T-cell (primary cell): ENCODE measurements around the gene EPN2. TPM values are rescaled to one million over a fixed set of nuclear protein-coding genes. Genes with fewer than 3 reads are reported as not detected.

Experiments
- ATAC-seq, 4 experiments: fragments of 200-7000 bp in 3 of 4; fragments of 150-1000 bp in 1 of 4; cut with Tn5 transposase; replicated peaks in 1 of 4; 1 replicate in 3 of 4; 2 replicates in 1 of 4; pipeline ENCODE4 v1.10.0; 2021; ENCODE audit warnings: moderate library complexity in 3 of 4, mild to moderate bottlenecking in 2 of 4, moderate number of reproducible peaks in 1 of 4
- CTCF ChIA-PET, 2 donors: fragments of 300-600 bp; sonication (Branson Sonifier 250); formaldehyde crosslinking; loops; one replicate each; lab custom pipeline; 2022; ENCODE audit warnings: antibody characterized with exemption in 2 of 2; lab: Charles Lee
- POLR2A ChIA-PET, 2 donors: fragments of 300-600 bp; sonication (Branson Sonifier 250); formaldehyde crosslinking; loops; one replicate each; lab custom pipeline; 2022; ENCODE audit warnings: antibody characterized with exemption in 2 of 2; lab: Charles Lee
- DNase-seq, 35 experiments: peaks; one replicate each; pipeline versions ENCODE4 v3.0.0 to v3.0.0-alpha.2; 2013 to 2023
- H3K27ac ChIP-seq: one replicate; pipeline ENCODE4 v1.5.1; 2013; ENCODE audit warnings: low read length
- H3K27me3 ChIP-seq, 2 experiments: replicated peaks in 1 of 2; 1 replicate in 1 of 2; 2 replicates in 1 of 2; pipeline versions ENCODE4 v1.6.1 to v1.7.0; 2013; ENCODE audit warnings: low read length in 1 of 2, mixed read lengths in 1 of 2; ENCODE audit not compliant: control insufficient read depth in 2 of 2, insufficient read depth in 2 of 2; ENCODE audit errors: extremely low read depth in 1 of 2
- H3K36me3 ChIP-seq, 2 donors: 1 replicate in 1 of 2; 2 replicates in 1 of 2; pipeline versions ENCODE4 v1.6.1 to v1.7.0; 2013; ENCODE audit warnings: low read length in 1 of 2; ENCODE audit not compliant: control insufficient read depth in 2 of 2, insufficient read depth in 1 of 2; ENCODE audit errors: extremely low read depth in 1 of 2
- H3K4me1 ChIP-seq, 2 experiments: 1 replicate in 1 of 2; 2 replicates in 1 of 2; pipeline versions ENCODE4 v1.6.1 to v1.7.0; 2013; ENCODE audit warnings: low read length in 2 of 2, mixed read lengths in 1 of 2; ENCODE audit not compliant: insufficient read depth in 2 of 2, control insufficient read depth in 1 of 2; ENCODE audit errors: extremely low read depth in 1 of 2
- H3K4me3 ChIP-seq, 2 donors: 1 replicate in 1 of 2; 2 replicates in 1 of 2; pipeline versions ENCODE4 v1.5.1 to v1.7.0; 2013; ENCODE audit warnings: mild to moderate bottlenecking in 2 of 2, low read length in 1 of 2, moderate library complexity in 1 of 2; ENCODE audit not compliant: control insufficient read depth in 1 of 2; ENCODE audit errors: extremely low read depth in 1 of 2
- H3K9me3 ChIP-seq: 2 replicates; pipeline ENCODE4 v1.7.0; 2013
- H3K27ac Mint-ChIP-seq, 2 donors: one replicate each; pipeline ENCODE4 v1.8.0; 2020 to 2021; ENCODE audit warnings: mild to moderate bottlenecking in 2 of 2, mixed read lengths in 2 of 2
- H3K27me3 Mint-ChIP-seq, 2 donors: one replicate each; pipeline ENCODE4 v1.8.0; 2021 to 2022; ENCODE audit warnings: mixed read lengths in 2 of 2
- H3K36me3 Mint-ChIP-seq: one replicate; pipeline ENCODE4 v1.8.0; 2021; ENCODE audit warnings: mixed read lengths
- H3K4me1 Mint-ChIP-seq, 3 donors: one replicate each; pipeline ENCODE4 v1.8.0; 2020 to 2022; ENCODE audit warnings: mixed read lengths in 3 of 3, mild to moderate bottlenecking in 1 of 3
- H3K4me3 Mint-ChIP-seq, 3 donors: one replicate each; pipeline ENCODE4 v1.8.0; 2020 to 2022; ENCODE audit warnings: mild to moderate bottlenecking in 3 of 3, mixed read lengths in 3 of 3, moderate library complexity in 3 of 3
- H3K9me3 Mint-ChIP-seq, 3 donors: one replicate each; pipeline ENCODE4 v1.8.0; 2020 to 2022; ENCODE audit warnings: mixed read lengths in 3 of 3
- WGBS: methylation state at CpG from one replicate; pipeline ENCODE4 v1.1.5; 2013; ENCODE audit warnings: missing lambda C conversion rate; ENCODE audit not compliant: insufficient coverage; 5-methylcytosine and 5-hydroxymethylcytosine counted together
- total RNA-seq, 35 experiments: library from RNA in 6 of 35; stranded (reverse) in 6 of 35; fragments of 120-200 nt in 1 of 35; gene quantifications; one replicate each; pipeline versions ENCODE4 v1.2.1 to v1.2.4 and lab custom pipeline; 2013 to 2026

Gene EPN2
- total RNA-seq, 5 donors from 2014 or later (not counting 1 experiment from before 2014, with no cell fraction given), result 5.5 to 9.8 (median 8.4) TPM

DNA sequence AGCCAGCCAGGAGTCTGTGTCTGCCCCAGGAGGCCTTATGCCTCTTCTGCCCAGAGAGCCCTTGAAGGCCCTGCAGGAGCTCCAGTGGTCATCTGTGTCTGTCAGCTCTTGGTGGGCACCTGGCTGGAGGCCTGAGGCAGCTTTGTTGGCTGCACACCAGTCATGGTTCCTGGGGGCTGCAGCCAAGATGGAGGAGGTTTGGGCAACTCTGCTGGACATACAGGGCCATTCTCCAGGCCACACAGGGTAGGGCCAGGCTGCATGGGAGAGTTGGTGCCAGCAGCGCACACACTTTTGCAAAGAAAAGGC, 95.9 kb downstream of the EPN2 start:
- peaks cover 4 to 7% of the 10 kb centered on the region in 2 donors for H3K27me3 Mint-ChIP-seq
- ChIA-PET CTCF (no interaction called here), POLR2A (no interaction called here)

DNA sequence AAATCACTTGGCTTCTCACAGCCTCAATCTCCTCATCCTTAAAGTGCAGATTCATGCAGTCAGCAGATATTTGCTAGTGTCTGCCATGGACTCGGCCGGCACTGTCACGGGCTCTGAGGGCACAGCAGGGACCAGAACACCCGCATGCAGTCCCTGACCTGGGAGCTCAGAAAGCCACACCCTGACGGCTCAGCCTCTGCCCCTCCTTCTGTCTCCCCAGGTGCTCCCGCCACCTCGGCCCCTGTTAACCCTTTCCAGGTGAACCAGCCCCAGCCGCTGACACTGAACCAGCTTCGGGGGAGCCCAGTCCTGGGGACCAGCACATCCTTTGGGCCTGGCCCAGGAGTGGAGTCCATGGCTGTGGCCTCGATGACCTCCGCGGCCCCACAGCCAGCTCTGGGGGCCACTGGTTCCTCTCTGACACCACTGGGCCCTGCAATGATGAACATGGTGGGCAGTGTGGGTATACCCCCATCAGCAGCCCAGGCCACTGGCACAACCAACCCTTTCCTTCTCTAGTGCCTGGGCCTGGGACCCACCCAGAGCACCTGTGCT, 96.6 kb downstream of the EPN2 start:
- Histone ChIP-seq H3K27ac (no peak overlapping the region), H3K36me3 (no peaks in the 10 kb centered on the region), H3K27me3 (peaks cover 0 to 48% of the 10 kb centered on the region in 2 experiments), H3K4me3 (no peak overlapping the region), H3K4me1 (peaks cover 0 to 3% of the 10 kb centered on the region in 2 experiments), H3K9me3 (no peaks in the 10 kb centered on the region)
- 78% methylated on average over 7 of the region's 12 CpGs for WGBS
- H3K27ac Mint-ChIP-seq, result no peak overlapping the region
- H3K9me3 Mint-ChIP-seq, result no peaks in the 10 kb centered on the region
- no peaks in the 10 kb centered on the region for H3K4me1 Mint-ChIP-seq
- no peaks in the 10 kb centered on the region for H3K36me3 Mint-ChIP-seq
- peaks cover 4 to 7% of the 10 kb centered on the region in 2 donors for H3K27me3 Mint-ChIP-seq
- DNase-seq (peak in 1 of 35 experiments; percentile 13), ATAC-seq (no peak)
- no peak overlapping the region for H3K4me3 Mint-ChIP-seq
- POLR2A ChIA-PET, result no interaction called here
- CTCF ChIA-PET, result interaction anchor here in 1 of 2 donors (0.6 kb wide), 1 partner anchor 17 kb away, joined by 3 read pairs; no protein-coding TSS in a partner anchor

More for the DNA sequence above, 95.9 kb downstream of the EPN2 start:
- ATAC-seq (no peak), DNase-seq (peak in 1 of 35 experiments; percentile 17)
- no peaks in the 10 kb centered on the region for H3K9me3 Mint-ChIP-seq
- H3K27ac ChIP-seq, result no peak overlapping the region
- peaks cover 0 to 45% of the 10 kb centered on the region in 2 experiments for H3K27me3 ChIP-seq
- no peaks in the 10 kb centered on the region for H3K36me3 ChIP-seq
- WGBS, result 100% methylated on average over 1 of the region's 1 CpG
- H3K9me3 ChIP-seq, result no peaks in the 10 kb centered on the region
- peaks cover 0 to 3% of the 10 kb centered on the region in 2 experiments for H3K4me1 ChIP-seq
- no peaks in the 10 kb centered on the region for H3K36me3 Mint-ChIP-seq
- H3K4me3 ChIP-seq, result no peak overlapping the region
- no peak overlapping the region for H3K4me3 Mint-ChIP-seq
- H3K4me1 Mint-ChIP-seq, result no peaks in the 10 kb centered on the region
- no peak overlapping the region for H3K27ac Mint-ChIP-seq

DNA sequence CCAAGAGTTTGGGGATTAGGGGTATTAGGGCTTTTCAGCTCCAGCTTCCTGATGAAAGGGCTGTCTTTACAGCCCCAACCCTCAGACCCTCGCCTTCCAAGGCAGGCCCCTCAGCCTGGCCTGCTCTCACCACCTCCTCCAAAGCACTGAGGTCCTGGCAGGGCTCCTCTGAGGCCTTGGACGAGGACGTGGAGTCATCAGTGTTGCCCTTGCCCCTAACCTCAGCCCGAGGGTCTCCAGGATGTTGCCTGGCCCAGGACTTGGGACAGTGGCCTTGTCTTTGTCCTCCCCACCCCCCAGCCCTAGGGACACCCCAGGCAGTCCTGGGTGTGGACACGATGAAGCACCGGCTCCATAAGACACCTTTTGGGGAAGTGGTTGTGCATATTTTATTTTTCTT, 97.2 kb downstream of the EPN2 start:
- Mint-ChIP-seq H3K4me3 (no peak overlapping the region), H3K4me1 (no peaks in the 10 kb centered on the region), H3K9me3 (no peaks in the 10 kb centered on the region), H3K27me3 (peaks cover 6 to 7% of the 10 kb centered on the region in 2 donors), H3K27ac (no peak overlapping the region), H3K36me3 (no peaks in the 10 kb centered on the region)
- Histone ChIP-seq H3K4me1 (peaks cover 0 to 3% of the 10 kb centered on the region in 2 experiments), H3K4me3 (no peak overlapping the region), H3K36me3 (no peaks in the 10 kb centered on the region), H3K27ac (no peak overlapping the region), H3K9me3 (no peaks in the 10 kb centered on the region), H3K27me3 (peaks cover 0 to 43% of the 10 kb centered on the region in 2 experiments)
- DNase-seq (peak in 1 of 35 experiments; percentile 8), ATAC-seq (no peak)
- CTCF ChIA-PET, result no interaction called here
- POLR2A ChIA-PET, result no interaction called here
- WGBS, result 50% methylated on average over 1 of the region's 6 CpGs

DNA sequence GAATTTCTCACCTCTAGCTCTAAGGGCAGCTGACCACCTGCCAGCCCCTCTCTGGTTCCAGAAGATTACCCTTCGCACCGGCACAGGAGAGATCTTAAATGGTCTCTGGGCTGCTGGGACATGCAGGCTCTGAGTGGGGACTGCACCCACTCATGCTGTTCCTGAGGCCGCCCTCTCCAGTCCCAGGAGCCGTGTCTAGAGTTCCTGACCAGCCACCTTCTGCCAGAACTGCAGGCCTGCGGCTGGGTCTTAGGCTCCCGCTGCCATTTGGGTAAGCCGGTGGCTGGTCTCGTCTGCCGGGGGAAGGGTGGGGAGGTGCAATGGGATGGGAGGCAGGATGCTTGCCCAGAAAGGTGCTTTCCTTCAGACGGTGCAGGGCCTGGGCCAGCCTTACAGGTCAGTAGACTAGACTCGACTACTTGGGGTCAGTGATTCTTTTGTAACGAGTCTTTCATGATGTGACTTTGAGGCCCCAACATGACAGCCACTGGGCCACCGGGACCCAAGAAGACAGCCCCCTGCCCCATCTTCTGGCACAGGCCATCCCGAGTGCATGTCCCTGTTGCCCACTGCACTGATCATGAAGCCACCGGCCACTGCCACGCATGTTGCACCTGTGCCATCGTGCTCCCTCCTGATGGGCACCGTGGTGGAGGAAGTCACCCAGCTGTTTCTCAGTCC, 98.9 kb downstream of the EPN2 start:
- Histone ChIP-seq H3K36me3 (no peaks in the 10 kb centered on the region), H3K9me3 (no peaks in the 10 kb centered on the region), H3K27ac (no peak overlapping the region), H3K27me3 (peaks cover 0 to 43% of the 10 kb centered on the region in 2 experiments), H3K4me3 (no peak overlapping the region), H3K4me1 (peaks cover 0 to 3% of the 10 kb centered on the region in 2 experiments)
- Mint-ChIP-seq H3K27me3 (peaks cover 11 to 14% of the 10 kb centered on the region in 2 donors), H3K9me3 (no peaks in the 10 kb centered on the region), H3K27ac (no peak overlapping the region), H3K4me3 (no peak overlapping the region), H3K36me3 (no peaks in the 10 kb centered on the region), H3K4me1 (no peaks in the 10 kb centered on the region)
- ChIA-PET CTCF (no interaction called here), POLR2A (interaction anchor here in 1 of 2 donors (0.6 kb wide), 1 partner anchor 88 kb away, joined by 4 read pairs; no protein-coding TSS in a partner anchor)
- 86% methylated on average over 12 of the region's 18 CpGs for WGBS
- DNase-seq (no peak), ATAC-seq (no peak)

DNA sequence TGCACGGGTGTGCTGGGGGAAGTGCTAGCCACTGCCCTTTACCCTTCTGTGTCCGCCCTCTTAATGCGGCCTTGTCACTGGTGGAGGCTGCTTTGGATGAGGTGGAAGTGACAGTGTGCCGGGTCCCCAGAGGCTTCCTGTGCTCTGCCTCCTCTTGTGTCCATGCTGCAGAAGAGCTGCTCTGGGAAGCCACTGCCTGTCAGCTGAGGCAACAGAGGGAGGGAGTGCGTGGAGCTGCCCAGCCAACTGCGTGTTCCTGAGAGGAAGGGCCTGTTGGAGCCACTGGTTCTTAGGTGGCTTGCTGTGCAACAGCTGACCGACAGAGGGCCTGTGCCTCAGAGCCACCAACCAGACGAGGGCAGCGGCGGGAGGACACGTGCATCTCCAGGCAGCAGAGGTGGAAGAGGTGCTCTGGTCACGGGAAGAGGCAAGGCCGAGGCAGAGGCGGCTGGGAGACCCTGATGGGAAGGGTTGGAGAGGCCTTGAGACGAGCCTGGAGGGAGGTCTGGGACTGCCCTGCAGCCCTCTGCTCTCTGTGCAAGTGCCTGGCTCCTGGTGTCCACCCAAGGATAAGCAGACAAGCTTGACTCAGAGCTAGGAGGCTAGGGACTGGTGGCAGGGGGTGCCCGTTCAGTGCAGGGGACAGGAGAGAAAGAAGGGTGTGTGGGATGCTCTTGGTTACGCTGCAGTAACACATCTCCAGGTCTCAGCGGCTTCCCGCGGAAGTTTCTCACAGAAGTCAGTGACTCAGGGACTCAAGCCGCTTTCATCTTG, 100.0 kb downstream of the EPN2 start:
- no peak overlapping the region for H3K4me3 ChIP-seq
- WGBS, result 87% methylated on average over 19 of the region's 21 CpGs
- no peak overlapping the region for H3K27ac Mint-ChIP-seq
- H3K4me3 Mint-ChIP-seq, result no peak overlapping the region
- H3K27me3 ChIP-seq, result peaks cover 0 to 51% of the 10 kb centered on the region in 2 experiments
- no peaks in the 10 kb centered on the region for H3K36me3 Mint-ChIP-seq
- no peak for ATAC-seq
- H3K9me3 ChIP-seq, result no peaks in the 10 kb centered on the region
- peaks cover 22 to 24% of the 10 kb centered on the region in 2 donors for H3K27me3 Mint-ChIP-seq
- no peaks in the 10 kb centered on the region for H3K36me3 ChIP-seq
- DNase-seq, result peak in 1 of 35 experiments; percentile 13
- H3K9me3 Mint-ChIP-seq, result no peaks in the 10 kb centered on the region
- ChIA-PET CTCF (interaction anchor here (1.2 kb wide), 2 partner anchors 28 to 111 kb away, joined by 3 to 5 read pairs; no protein-coding TSS in a partner anchor), POLR2A (no interaction called here)
- H3K27ac ChIP-seq, result no peak overlapping the region
- H3K4me1 Mint-ChIP-seq, result no peaks in the 10 kb centered on the region
- H3K4me1 ChIP-seq, result peaks cover 0 to 3% of the 10 kb centered on the region in 2 experiments

DNA sequence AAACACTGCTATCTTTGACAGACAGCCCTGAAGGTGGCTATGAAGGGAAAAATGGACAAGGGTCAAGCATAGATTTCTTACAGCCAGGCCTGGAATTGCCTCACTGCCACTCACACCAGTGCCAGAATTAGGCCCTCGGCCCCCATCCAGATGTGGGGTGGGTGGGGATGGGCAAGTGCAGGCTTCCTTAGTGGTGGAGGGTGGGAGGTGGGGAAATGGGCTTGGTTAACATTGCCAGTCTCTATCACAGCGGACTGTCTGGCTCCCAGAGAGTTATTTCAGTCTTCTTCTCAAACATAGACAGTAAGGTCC, 100.5 kb downstream of the EPN2 start:
- no peak overlapping the region for H3K4me3 Mint-ChIP-seq
- no peak for DNase-seq
- POLR2A ChIA-PET, result no interaction called here
- H3K9me3 ChIP-seq, result no peaks in the 10 kb centered on the region
- peaks cover 23 to 25% of the 10 kb centered on the region in 2 donors for H3K27me3 Mint-ChIP-seq
- H3K36me3 ChIP-seq, result no peaks in the 10 kb centered on the region
- ATAC-seq, result no peak
- peaks cover 0 to 3% of the 10 kb centered on the region in 2 experiments for H3K4me1 ChIP-seq
- H3K36me3 Mint-ChIP-seq, result no peaks in the 10 kb centered on the region
- H3K4me1 Mint-ChIP-seq, result no peaks in the 10 kb centered on the region
- CTCF ChIA-PET, result interaction anchor here (1.2 kb wide), 2 partner anchors 27 to 110 kb away, joined by 3 to 5 read pairs; no protein-coding TSS in a partner anchor
- no peaks in the 10 kb centered on the region for H3K9me3 Mint-ChIP-seq
- no peak overlapping the region for H3K4me3 ChIP-seq
- H3K27ac Mint-ChIP-seq, result no peak overlapping the region
- peaks cover 0 to 57% of the 10 kb centered on the region in 2 experiments for H3K27me3 ChIP-seq
- no CpG with 5 or more reads among the region's 2 CpGs for WGBS
- H3K27ac ChIP-seq, result no peak overlapping the region
